HUES48 (cell line): Measurements from ENCODE around the gene TACR3.
"Not testable (repeated sequence)": the region's sequence is repeated elsewhere in the genome, so short reads cannot be mapped to it uniquely, and the experiment has no call there.

Experiments used
- H3K27ac ChIP-seq: one replicate; pipeline ENCODE4 v1.7.0; 2013; ENCODE audit warnings: low read depth, low read length, inconsistent platforms
- H3K27me3 ChIP-seq: 2 replicates; pipeline ENCODE4 v1.6.1; 2013; ENCODE audit warnings: mild to moderate bottlenecking, low read length; ENCODE audit not compliant: control insufficient read depth, insufficient read depth
- H3K36me3 ChIP-seq: 2 replicates; pipeline ENCODE4 v1.6.1; 2013; ENCODE audit warnings: low read length; ENCODE audit not compliant: control insufficient read depth, insufficient read depth
- H3K4me1 ChIP-seq: 2 replicates; pipeline ENCODE4 v1.6.1; 2013; ENCODE audit warnings: mild to moderate bottlenecking, low read length; ENCODE audit not compliant: control insufficient read depth, insufficient read depth
- H3K4me3 ChIP-seq: 2 replicates; pipeline ENCODE4 v1.5.1; 2013; ENCODE audit warnings: mild to moderate bottlenecking, low read depth, low read length
- H3K9ac ChIP-seq: 2 replicates; pipeline ENCODE4 v1.6.1; 2013; ENCODE audit warnings: mild to moderate bottlenecking, low read depth, low read length, moderate library complexity
- H3K9me3 ChIP-seq: 2 replicates; pipeline ENCODE4 v1.6.1; 2013; ENCODE audit warnings: low read length; ENCODE audit not compliant: control insufficient read depth, insufficient read depth

Gene TACR3

GRCh38 chr4:103673983-103674382 is 45.8 kb downstream of the TACR3 start:
- Histone ChIP-seq H3K4me1 (no peaks in the 10 kb centered on the region), H3K27me3 (no peaks in the 10 kb centered on the region), H3K4me3 (no peak overlapping the region), H3K9ac (no peak overlapping the region), H3K27ac (no peak overlapping the region), H3K9me3 (no peaks in the 10 kb centered on the region), H3K36me3 (no peaks in the 10 kb centered on the region)

GRCh38 chr4:103666764-103667163 is 53.0 kb downstream of the TACR3 start:
- not testable (repeated sequence) for H3K27ac ChIP-seq, H3K9ac ChIP-seq, H3K4me3 ChIP-seq, H3K36me3 ChIP-seq, H3K27me3 ChIP-seq, H3K9me3 ChIP-seq, H3K4me1 ChIP-seq

DNA sequence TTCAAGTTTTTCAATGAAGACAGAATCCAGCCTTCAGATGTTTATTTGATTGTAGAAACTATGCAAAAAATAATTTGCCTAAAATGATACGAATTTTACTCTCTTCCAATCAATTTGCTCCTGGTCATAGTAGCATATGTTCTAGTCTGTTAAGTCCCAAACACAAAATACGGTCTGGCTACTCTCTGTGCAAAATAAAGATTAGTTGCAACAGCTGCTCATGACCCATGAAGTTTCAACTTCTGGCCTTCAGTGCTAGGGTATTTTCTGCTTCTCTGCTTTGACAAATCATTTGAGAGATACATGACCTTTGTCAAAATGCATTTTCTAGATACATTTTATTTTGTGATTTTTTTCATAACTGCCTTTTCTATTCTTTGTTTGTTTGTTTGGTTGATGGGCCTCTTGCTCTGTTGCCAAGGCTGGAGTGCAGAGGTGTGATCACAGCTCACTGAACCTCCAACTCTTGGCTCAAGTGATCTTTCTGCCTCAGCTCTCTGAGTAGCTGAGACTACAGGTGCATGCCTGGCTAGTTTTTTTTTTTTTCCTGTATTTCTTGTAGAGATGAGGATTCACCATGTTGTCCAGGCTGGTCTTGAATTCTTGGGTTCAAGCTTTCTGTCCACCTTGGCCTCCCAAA is 55.2 kb downstream of the TACR3 start:
- H3K9me3 ChIP-seq, result no peaks in the 10 kb centered on the region
- H3K4me3 ChIP-seq, result no peak overlapping the region
- no peak overlapping the region for H3K27ac ChIP-seq

GRCh38 chr4:103648541-103648940 is 71.2 kb downstream of the TACR3 start:
- Histone ChIP-seq H3K27ac (no peak overlapping the region), H3K27me3 (no peaks in the 10 kb centered on the region), H3K36me3 (no peaks in the 10 kb centered on the region), H3K4me3 (no peak overlapping the region), H3K4me1 (no peaks in the 10 kb centered on the region), H3K9ac (no peak overlapping the region), H3K9me3 (no peaks in the 10 kb centered on the region)

More for the DNA sequence above, 55.2 kb downstream of the TACR3 start:
- H3K9ac ChIP-seq, result no peak overlapping the region
- no peaks in the 10 kb centered on the region for H3K27me3 ChIP-seq
- no peaks in the 10 kb centered on the region for H3K4me1 ChIP-seq
- H3K36me3 ChIP-seq, result no peaks in the 10 kb centered on the region

- Histone ChIP-seq H3K9me3 (no peaks in the 10 kb centered on the region), H3K27ac (no peak overlapping the region), H3K36me3 (no peaks in the 10 kb centered on the region), H3K4me1 (no peaks in the 10 kb centered on the region), H3K4me3 (no peak overlapping the region), H3K27me3 (no peaks in the 10 kb centered on the region), H3K9ac (no peak overlapping the region)
These were observed 73.8 kb downstream of the TACR3 start for GRCh38 chr4:103645991-103646390.

DNA sequence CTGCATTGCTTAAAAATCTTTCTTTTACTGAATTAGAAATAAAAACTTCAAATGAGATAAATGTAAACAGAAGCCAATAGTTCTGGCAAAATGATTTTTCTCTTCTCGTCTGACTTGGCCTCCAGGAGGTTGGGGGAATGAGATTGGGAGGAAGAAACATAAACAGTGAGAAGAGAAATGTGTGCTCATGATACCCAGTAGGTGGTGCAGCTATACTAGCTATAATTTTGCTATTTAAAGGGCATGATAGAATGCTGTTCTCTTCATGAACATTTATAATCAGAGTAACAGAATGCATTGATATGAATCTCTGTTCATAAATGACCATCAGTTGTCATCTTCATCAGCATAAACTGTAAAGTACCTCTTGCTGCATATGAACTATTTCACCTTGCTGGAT is 85.5 kb downstream of the TACR3 start:
- Histone ChIP-seq H3K36me3 (no peaks in the 10 kb centered on the region), H3K27me3 (no peaks in the 10 kb centered on the region), H3K9me3 (no peaks in the 10 kb centered on the region), H3K4me1 (no peaks in the 10 kb centered on the region), H3K4me3 (no peak overlapping the region), H3K9ac (no peak overlapping the region), H3K27ac (no peak overlapping the region)

DNA sequence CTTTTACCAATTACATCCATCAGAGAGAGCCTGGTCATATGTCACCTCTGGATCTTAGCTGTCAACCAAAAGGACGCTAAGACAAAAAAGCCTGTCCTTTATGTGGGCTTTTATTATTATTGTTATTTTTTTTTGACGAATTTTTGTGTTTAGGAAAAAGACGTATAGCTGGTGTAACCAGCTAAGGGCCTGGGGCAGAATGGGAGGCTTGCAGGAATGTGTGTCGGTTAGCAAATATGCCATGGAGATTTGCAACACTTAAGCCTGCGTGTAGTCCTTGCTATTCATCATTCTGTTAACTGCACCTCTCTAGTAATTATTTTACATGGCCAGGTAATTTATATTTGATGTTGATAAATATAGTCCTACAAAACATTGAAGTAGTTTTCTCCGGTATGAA is 93.5 kb downstream of the TACR3 start:
- Histone ChIP-seq H3K4me3 (no peak overlapping the region), H3K4me1 (no peaks in the 10 kb centered on the region), H3K36me3 (no peaks in the 10 kb centered on the region), H3K27me3 (no peaks in the 10 kb centered on the region), H3K9ac (no peak overlapping the region), H3K27ac (no peak overlapping the region), H3K9me3 (no peaks in the 10 kb centered on the region)

- no peaks in the 10 kb centered on the region for H3K9me3 ChIP-seq
- H3K4me1 ChIP-seq, result no peaks in the 10 kb centered on the region
- no peaks in the 10 kb centered on the region for H3K36me3 ChIP-seq
- H3K9ac ChIP-seq, result no peak overlapping the region
- no peak overlapping the region for H3K4me3 ChIP-seq
- no peaks in the 10 kb centered on the region for H3K27me3 ChIP-seq
- H3K27ac ChIP-seq, result no peak overlapping the region
These were observed 127.9 kb downstream of the TACR3 start for GRCh38 chr4:103591841-103592240.

GRCh38 chr4:103567591-103567990 is 152.2 kb downstream of the TACR3 start:
- Histone ChIP-seq H3K4me3 (no peak overlapping the region), H3K27me3 (no peaks in the 10 kb centered on the region), H3K9ac (no peak overlapping the region), H3K36me3 (no peaks in the 10 kb centered on the region), H3K4me1 (no peaks in the 10 kb centered on the region), H3K9me3 (no peaks in the 10 kb centered on the region), H3K27ac (no peak overlapping the region)

GRCh38 chr4:103559178-103559577 is 160.6 kb downstream of the TACR3 start:
- not testable (repeated sequence) for H3K9me3 ChIP-seq, H3K4me3 ChIP-seq, H3K27ac ChIP-seq, H3K4me1 ChIP-seq, H3K9ac ChIP-seq, H3K27me3 ChIP-seq, H3K36me3 ChIP-seq
